Stimulated activated CD4-positive, alpha-beta T cell treated with anti-CD3 and anti-CD28 coated beads, TNF-alpha, amount 100 ng/mL, for 48 hours (primary cell): ENCODE data around the gene PAM16.
A peak's percentile ranks its signal among the peaks of the same experiment; 100 is the strongest.
"Not testable (repeated sequence)": the region's sequence is repeated elsewhere in the genome, so short reads cannot be mapped to it uniquely, and the experiment has no call there.

Experiments
- DNase-seq, 3 donors: peaks; one replicate each; pipeline ENCODE4 v3.0.0-alpha.2; 2020; ENCODE audit warnings: low read depth in 3 of 3

The PAM16 gene

DNA sequence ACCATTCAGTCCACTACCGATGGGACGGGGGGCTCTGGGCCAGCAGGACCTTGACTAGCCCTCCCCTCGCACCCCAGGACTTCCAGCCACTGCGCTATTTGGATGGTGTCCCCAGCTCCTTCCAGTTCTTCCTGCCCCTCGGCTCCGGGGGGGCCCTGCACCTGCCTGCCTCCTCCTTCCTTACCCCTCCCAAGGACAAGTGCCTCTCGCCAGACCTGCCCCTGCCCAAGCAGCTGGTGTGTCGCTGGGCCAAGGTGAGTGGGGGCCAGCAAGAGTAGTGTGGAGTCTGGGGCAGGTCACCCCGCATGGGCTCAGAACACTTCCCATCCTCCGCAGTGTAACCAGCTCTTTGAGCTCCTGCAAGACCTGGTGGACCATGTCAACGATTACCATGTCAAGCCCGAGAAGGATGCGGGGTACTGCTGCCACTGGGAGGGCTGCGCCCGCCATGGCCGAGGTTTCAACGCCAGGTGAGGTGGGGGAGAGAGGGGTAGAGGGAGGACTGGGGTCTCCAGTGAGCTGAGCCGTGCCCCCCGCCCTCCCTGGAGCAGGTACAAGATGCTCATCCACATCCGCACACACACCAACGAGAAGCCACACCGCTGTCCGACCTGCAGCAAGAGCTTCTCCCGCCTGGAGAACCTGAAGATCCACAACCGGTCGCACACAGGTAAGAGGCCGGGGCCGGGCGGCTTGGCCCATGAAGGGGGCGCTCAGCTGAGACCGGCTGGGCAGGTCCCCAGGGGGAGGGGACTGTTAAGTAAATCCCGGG lies 16.2 kb downstream of the PAM16 start:
- DNase-seq, result no peak

DNA sequence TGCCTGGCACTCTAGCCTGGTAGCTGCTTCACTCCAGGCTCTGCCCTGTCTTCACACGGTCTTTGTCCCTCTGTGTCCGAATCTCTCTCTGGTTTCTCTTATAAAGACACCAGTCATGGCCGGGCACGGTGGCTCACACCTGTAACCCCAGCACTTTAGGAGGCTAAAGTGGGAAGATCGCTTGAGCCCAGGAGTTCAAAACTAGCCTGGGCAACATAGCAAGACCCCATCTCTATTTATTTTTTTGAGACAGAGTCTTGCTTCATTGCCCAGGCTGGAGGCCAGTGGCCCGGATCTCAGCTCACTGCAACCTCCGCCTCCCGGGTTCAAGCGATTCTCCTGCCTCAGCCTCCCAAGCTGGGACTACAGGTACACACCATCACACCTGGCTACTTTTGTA lies 17.4 kb downstream of the PAM16 start:
- DNase-seq, result not testable (repeated sequence)

GRCh38 chr16:4333308-4333638 lies 17.8 kb downstream of the PAM16 start:
- no peak for DNase-seq

DNA sequence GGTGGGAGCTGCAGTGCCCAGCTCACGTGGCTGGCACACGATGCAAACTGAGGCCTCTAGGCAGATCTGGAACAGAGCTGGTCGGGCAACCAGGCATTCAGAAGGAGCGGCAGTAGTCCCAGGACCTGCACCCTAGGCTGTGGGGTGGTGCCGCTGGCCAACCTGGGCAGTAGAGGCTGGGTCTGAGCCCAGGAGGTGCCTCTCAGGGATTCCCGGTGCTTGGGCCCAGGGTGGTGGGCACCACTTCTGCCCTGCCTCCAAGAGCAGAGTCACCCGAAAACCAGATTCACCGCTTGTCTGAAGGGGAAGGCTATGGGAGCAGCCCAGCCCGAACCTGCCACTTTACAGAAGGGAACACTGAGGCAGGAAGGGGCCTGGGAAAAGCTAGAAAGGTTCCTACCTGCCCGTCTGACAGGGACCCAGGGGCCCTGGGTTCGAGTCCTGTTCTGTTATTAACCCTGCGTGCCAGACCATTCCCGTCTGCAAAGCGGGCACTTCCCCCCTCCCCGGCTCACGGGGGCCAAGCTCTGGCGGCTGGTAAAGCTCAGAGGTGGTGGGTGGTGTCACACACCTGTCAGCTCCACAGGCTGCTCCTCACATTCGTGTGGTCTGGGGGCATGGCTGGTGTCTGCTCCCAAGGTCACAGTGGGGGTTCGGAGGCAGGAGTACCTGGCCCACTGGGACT lies 18.4 kb downstream of the PAM16 start:
- no peak for DNase-seq

DNA sequence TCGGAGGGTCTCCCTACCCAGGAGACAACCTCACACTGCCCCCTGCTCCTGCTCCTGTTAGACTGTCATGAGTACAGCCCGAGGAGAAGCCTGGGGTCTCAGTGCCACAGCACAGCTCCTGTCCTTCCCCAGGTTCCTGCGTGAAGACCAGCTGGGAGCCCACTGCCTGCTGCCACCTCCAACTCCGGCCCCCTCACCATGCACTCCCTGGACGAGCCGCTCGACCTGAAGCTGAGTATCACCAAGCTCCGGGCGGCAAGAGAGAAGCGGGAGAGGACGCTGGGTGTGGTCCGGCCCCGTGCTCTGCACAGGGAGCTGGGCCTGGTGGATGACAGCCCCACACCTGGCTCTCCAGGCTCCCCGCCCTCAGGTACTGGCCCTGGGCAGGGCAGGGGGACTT lies 19.0 kb downstream of the PAM16 start:
- DNase-seq, result no peak

DNA sequence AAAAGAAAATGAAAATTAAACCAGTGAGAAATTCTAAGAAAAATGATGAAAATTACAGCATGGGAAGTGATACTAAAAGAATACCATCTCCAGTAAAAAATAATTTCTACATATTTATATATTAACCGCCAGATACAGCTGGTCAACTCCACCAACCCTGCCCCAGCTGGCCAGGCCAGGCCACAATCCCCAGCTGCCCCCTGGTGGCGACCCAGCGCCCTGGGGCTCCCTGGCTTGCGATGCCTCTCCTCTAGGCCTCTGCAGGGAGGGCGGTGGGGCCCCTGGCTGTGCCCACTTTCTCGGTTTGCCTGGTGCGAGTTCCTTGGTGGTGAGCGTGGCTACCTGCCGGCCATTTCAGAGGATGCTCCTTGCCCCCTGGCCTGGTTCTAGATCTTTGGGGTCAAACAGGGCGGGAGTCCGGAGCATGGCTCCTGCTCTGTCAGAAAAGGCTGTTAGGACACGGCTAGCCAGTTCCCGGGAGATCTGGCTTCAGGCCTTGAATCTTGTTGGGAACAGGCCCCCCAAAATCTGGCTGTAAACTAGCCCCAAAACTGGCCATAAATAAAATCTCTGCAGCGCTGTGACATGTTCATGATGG lies 20.7 kb downstream of the PAM16 start:
- DNase-seq, result peak; percentile 41 to 76 (median 44)

DNA sequence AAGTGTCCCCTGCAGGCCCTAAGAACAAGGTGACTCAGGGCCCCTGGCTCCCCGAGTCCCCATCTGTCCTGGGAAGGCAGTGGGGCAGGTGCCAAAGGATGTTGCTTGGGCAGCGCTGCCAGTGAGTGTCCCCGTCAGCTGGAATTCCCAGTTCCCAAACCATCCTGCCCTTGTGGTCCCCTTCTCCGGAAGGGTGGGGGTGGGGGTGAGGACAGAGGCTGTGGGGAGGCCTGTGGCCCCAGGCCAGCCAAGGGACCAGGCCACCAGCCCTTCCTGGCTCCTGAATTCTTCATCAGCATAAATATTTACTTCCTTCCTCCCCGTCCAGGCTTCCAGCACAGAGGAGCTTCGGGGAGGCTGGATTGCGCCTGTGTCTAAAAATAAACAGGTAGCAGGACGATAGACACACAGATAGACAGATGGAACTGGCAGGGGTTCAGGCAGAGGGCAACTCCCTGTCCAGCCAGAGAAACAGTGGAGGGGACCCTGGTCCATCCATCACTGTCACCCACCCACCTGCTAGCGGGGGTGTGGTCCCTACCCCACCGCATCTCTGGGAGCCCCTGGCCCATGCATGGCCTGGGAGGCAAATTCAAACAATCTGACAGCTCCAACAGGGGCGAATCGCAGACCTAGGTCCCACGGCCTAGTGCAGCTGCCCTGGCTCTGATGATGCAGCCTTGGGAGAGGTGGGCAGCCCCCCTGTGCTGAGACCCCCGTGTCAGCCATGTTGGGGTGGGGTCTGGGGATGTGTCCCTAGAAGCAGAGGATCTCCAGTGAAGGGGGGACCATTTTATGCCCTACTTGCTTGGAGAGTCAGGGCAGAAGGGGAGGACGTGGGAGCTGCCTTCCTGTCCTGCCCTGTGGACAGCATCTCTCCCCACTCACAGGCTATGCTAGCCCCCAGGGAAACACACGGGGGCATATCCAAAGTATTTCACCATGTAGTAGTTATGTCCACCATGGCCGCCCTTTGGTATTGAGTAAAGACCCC lies 22.0 kb downstream of the PAM16 start:
- DNase-seq, result no peak

GRCh38 chr16:4328046-4328781 lies 22.9 kb downstream of the PAM16 start:
- DNase-seq, result peak in 2 of 3 donors; percentile 39 to 43

DNA sequence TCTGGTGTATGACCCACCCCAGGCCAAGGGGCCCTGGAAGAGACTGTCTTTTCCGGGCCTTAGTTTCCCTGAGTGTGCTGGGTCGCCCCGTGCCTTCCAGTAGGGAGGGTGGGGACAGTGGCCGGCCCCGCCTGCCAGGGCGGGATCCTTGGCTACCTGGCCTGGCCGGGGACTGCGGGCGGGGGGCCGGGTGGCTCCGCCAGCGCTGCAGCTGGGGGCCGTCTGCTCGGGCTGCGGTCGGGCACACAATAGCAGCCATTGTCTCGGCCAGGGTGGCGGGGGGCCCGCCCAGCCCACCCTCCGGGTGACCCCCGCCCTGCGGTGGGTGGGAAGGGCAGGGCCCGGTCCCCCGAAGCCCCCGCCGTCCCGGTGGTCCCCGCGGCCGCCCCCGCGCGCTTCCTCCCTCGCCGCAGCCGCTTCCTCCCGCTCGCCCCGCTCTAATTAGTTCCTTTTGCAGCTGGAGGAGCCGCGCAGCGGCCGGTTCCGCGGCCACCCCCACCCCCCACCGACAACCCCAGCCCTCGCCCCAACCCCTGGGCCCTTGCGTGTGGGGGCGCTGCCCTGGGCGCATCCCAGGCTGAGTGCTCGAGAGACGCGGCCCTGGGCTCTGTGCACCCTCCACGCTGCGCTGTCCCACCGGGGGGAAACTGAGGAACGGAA lies 23.6 kb downstream of the PAM16 start:
- DNase-seq, result no peak

GRCh38 chr16:4325253-4325758 lies 25.8 kb downstream of the PAM16 start:
- no peak for DNase-seq

DNA sequence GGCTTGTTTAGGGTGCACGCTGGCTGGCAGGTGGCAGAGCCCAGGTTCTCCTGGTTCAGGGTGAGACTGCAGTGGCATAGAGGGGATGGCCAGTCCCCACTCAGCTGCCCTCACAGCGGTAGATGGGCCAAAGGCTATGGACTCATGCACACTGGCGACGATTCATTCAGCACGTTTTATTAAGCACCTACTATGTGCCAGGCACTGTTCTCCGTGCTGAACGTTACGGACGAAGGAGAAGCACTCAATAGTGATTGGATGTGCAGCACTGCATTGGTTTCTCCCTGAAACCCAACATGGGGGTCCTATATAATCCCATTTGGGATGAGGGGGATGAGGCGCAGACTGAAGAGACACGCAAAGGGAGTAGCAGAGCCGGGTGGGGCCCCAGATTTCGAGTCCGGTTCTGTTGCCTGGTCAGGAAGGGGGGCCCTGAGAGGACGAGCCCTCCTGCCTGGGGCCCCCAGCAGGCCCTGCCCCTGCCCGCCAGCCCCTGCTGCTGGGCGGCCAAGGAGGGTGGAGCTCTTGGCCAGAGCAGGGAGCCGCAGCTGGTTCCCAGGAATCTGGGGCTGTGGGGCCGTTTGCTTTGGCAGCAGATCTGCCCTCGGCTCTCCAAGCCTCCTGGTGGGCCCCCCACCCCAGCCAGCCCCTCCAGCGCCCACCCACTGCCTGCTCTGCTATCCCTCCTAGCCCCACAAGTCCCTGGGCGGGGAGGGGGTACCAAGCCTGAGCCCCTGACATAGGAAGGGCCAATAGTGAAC lies 26.4 kb downstream of the PAM16 start:
- no peak for DNase-seq

DNA sequence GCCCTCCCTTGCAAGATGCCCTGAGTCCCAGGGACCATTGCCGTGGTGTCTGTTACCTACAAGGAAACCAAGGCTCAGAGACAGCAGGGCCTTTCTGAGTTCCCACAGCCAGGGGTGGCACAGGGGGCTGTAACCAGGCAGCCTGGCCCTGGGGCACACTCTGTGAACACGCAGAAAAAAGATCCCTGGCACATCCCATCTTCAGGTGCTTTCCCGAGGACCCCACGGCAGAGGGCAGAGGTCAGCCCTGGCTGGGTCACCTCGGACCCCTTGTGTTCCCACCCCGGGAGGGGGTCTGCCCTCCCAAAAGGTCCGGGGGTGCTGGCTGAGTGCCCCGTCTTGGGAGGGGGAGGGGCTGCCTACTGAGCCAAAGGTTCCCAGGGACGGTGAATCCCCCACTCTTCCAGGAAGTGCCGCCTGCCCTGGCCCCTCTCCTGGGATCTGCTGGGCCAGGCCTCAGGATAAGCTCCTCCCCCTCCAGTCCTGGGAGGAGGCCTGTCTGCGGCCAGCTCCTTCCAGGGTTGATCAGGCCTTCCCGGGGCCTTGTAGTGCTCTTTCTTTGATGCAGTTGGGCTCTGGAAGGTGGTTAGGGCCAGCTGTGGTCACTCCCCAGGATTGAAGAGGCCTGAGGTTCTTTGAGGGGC lies 27.2 kb downstream of the PAM16 start:
- no peak for DNase-seq

DNA sequence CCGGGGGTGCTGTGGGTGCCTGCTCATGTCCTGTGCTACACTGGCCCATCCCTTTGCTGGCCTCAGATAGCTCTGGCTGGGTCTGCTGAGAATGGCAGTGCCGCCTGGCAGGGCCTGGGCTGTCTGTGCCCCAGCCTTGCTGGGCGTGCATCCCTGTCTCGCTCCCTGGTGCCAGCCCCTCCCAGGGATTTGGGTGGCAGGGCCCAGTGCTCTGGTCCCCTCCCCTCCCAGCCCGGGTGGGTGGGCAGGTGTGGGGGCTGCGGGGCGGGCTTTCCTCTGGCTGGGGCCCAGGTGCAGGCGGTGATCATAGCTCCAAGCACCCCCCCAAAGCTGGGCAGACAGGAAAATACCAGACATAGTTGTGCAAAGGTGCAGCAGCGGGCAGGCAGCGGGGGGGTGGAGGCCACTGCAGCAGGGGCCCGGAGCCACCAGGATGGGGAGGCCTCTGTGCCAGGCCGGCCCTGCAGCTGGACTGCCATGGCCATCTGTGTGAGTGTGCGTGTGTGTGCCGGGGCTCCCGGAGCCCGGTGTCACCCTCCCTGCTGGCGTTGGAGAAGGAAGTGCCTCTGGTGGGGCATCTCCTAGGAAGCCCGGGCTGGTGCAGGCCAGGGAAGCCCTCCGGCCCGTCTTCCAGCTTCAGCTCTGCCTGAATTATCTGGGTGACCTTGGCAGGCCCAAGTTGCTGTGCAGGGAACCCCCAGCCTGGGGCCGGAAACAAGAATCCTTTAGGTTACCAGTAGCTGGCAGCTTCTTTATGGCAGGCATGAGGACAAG lies 27.9 kb downstream of the PAM16 start:
- no peak for DNase-seq

- DNase-seq, result no peak
Observed at GRCh38 chr16:4322121-4323052, 28.7 kb downstream of the PAM16 start.

DNA sequence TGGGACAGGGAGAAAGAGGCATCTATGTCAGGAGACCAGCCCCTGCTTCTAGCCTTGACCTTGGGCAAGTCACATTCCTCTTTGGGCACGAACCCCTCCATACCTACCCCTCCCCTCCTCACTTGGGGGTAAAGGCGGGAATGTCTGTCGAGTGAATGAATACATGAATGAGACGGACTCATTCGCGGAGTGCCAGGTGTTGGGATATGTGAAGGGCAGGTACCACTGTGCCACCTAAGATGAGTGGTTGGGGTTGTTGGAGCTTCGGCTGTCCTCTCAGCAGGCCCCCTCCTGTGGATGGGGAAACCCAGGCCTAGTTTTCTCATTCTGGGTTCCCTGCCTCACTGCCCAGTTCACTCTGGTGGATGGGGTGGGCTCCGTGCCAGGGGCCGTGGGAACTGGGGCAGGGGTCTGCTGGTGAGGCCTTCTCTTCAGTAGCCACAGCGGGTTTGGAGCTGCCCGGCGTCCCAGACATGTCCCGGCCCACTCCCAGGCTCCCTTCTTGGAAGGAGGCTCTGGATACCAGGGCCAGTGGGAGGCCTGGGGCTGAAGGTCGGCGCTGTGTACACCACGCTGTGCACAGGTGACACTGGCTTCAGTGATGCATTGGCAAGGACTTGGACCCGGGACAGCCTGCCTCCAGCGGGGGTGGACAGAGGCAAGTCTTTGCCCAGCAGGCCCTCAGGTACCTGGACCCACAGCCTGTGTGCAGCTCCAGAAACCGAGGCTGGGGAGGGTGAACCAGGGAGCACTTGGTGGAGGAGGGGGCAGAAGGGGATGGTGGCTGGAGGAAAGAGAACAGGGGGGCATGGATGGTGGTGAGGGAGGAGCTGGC lies 29.6 kb downstream of the PAM16 start:
- no peak for DNase-seq

GRCh38 chr16:4320571-4321137 lies 30.5 kb downstream of the PAM16 start:
- DNase-seq, result no peak
